HEK293 (cell line): ENCODE data around the gene THY1.

Source experiments
- EGR2 ChIP-seq: fragments of 450-650 bp; formaldehyde crosslinking; IDR thresholded peaks from 2 replicates; pipeline ENCODE4 v1.5.1; 2016; ENCODE audit warnings: low read depth, missing biosample characterization, missing genetic modification characterization
- ELK4 ChIP-seq: IDR thresholded peaks from 2 replicates; pipeline ENCODE4 v1.6.1; 2011; ENCODE audit warnings: mild to moderate bottlenecking, low read depth, low read length, borderline replicate concordance
- HOXC10 ChIP-seq: sonication (generic); formaldehyde crosslinking; IDR thresholded peaks from 2 replicates; pipeline ENCODE4 v1.8.1; 2023; ENCODE audit warnings: mild to moderate bottlenecking, missing genetic modification reagents
- INSM2 ChIP-seq: fragments of 450-650 bp; formaldehyde crosslinking; IDR thresholded peaks from 2 replicates; pipeline ENCODE4 v1.5.1; 2016; ENCODE audit warnings: missing biosample characterization, missing genetic modification characterization
- SCRT2 ChIP-seq: fragments of 450-650 bp; formaldehyde crosslinking; IDR thresholded peaks from 2 replicates; pipeline ENCODE4 v1.5.1; 2016; ENCODE audit warnings: missing biosample characterization, missing genetic modification characterization
- SP2 ChIP-seq: fragments of 450-650 bp; formaldehyde crosslinking; IDR thresholded peaks from 2 replicates; pipeline ENCODE4 v1.5.1; 2016; ENCODE audit warnings: missing biosample characterization, missing genetic modification characterization
- ZBTB10 ChIP-seq: fragments of 450-650 bp; formaldehyde crosslinking; IDR thresholded peaks from 2 replicates; pipeline ENCODE4 v1.5.1; 2016; ENCODE audit warnings: missing biosample characterization, missing genetic modification characterization
- ZBTB17 ChIP-seq: fragments of 450-650 bp; formaldehyde crosslinking; IDR thresholded peaks from 2 replicates; pipeline ENCODE4 v1.5.1; 2016; ENCODE audit warnings: missing biosample characterization, missing genetic modification characterization
- ZBTB48 ChIP-seq: fragments of 450-650 bp; formaldehyde crosslinking; IDR thresholded peaks from 2 replicates; pipeline ENCODE4 v1.5.1; 2016; ENCODE audit warnings: missing biosample characterization, missing genetic modification characterization
- ZNF10 ChIP-seq: fragments of 450-650 bp; formaldehyde crosslinking; IDR thresholded peaks from 2 replicates; pipeline ENCODE4 v1.5.1; 2017; ENCODE audit warnings: missing biosample characterization, missing genetic modification characterization
- ZNF112 ChIP-seq: fragments of 450-650 bp; formaldehyde crosslinking; IDR thresholded peaks from 2 replicates; pipeline ENCODE4 v1.5.0; 2017; ENCODE audit warnings: missing biosample characterization, missing genetic modification characterization
- ZNF133 ChIP-seq: fragments of 450-650 bp; formaldehyde crosslinking; IDR thresholded peaks from 2 replicates; pipeline ENCODE4 v1.5.1; 2016; ENCODE audit warnings: missing biosample characterization, missing genetic modification characterization
- ZNF155 ChIP-seq: fragments of 450-650 bp; formaldehyde crosslinking; IDR thresholded peaks from 2 replicates; pipeline ENCODE4 v1.5.1; 2016; ENCODE audit warnings: missing biosample characterization, missing genetic modification characterization
- ZNF169 ChIP-seq: fragments of 450-650 bp; formaldehyde crosslinking; IDR thresholded peaks from 2 replicates; pipeline ENCODE4 v1.5.1; 2016; ENCODE audit warnings: missing biosample characterization, missing genetic modification characterization
- ZNF202 ChIP-seq: fragments of 450-650 bp; formaldehyde crosslinking; IDR thresholded peaks from 2 replicates; pipeline ENCODE4 v1.5.1; 2016; ENCODE audit warnings: missing biosample characterization, missing genetic modification characterization, borderline replicate concordance
- ZNF211 ChIP-seq: fragments of 450-650 bp; formaldehyde crosslinking; IDR thresholded peaks from 2 replicates; pipeline ENCODE4 v1.5.1; 2016; ENCODE audit warnings: low read depth, missing biosample characterization, missing genetic modification characterization
- ZNF24 ChIP-seq: fragments of 450-650 bp; formaldehyde crosslinking; IDR thresholded peaks from 2 replicates; pipeline ENCODE4 v1.5.1; 2016; ENCODE audit warnings: missing biosample characterization, missing genetic modification characterization
- ZNF324 ChIP-seq: fragments of 450-650 bp; formaldehyde crosslinking; IDR thresholded peaks from 2 replicates; pipeline ENCODE4 v1.5.1; 2016; ENCODE audit warnings: missing biosample characterization, missing genetic modification characterization
- ZNF366 ChIP-seq: fragments of 450-650 bp; formaldehyde crosslinking; conservative IDR thresholded peaks from 2 replicates; pipeline ENCODE4 v1.5.1; 2016; ENCODE audit warnings: missing biosample characterization, missing genetic modification characterization
- ZNF416 ChIP-seq: fragments of 450-650 bp; formaldehyde crosslinking; IDR thresholded peaks from 2 replicates; pipeline ENCODE4 v1.5.1; 2016; ENCODE audit warnings: missing biosample characterization, missing genetic modification characterization
- ZNF426 ChIP-seq: fragments of 450-650 bp; formaldehyde crosslinking; IDR thresholded peaks from 2 replicates; pipeline ENCODE4 v1.5.1; 2017; ENCODE audit warnings: missing biosample characterization, missing genetic modification characterization, mild to moderate bottlenecking, inconsistent platforms, moderate library complexity
- ZNF48 ChIP-seq: fragments of 450-650 bp; formaldehyde crosslinking; IDR thresholded peaks from 2 replicates; pipeline ENCODE4 v1.5.1; 2016; ENCODE audit warnings: missing biosample characterization, missing genetic modification characterization
- ZNF521 ChIP-seq: fragments of 450-650 bp; formaldehyde crosslinking; IDR thresholded peaks from 2 replicates; pipeline ENCODE4 v1.5.1; 2017; ENCODE audit warnings: missing biosample characterization, mild to moderate bottlenecking, missing genetic modification characterization
- ZNF624 ChIP-seq: fragments of 450-650 bp; formaldehyde crosslinking; IDR thresholded peaks from 2 replicates; pipeline ENCODE4 v1.5.1; 2017; ENCODE audit warnings: missing biosample characterization, missing genetic modification characterization
- ZNF626 ChIP-seq: fragments of 450-650 bp; sonication (Bioruptor Pico); formaldehyde crosslinking; IDR thresholded peaks from 2 replicates; pipeline ENCODE4 v1.5.1; 2018; ENCODE audit warnings: missing biosample characterization, missing genetic modification characterization, inconsistent platforms
- ZNF654 ChIP-seq: fragments of 450-650 bp; formaldehyde crosslinking; IDR thresholded peaks from 2 replicates; pipeline ENCODE4 v1.5.1; 2016; ENCODE audit warnings: low read depth, missing biosample characterization, missing genetic modification characterization
- ZNF660 ChIP-seq: fragments of 450-650 bp; IDR thresholded peaks from 2 replicates; pipeline ENCODE4 v1.5.1; 2018; ENCODE audit warnings: missing biosample characterization, mild to moderate bottlenecking, missing genetic modification characterization
- ZNF777 ChIP-seq: fragments of 450-650 bp; formaldehyde crosslinking; IDR thresholded peaks from 2 replicates; pipeline ENCODE4 v1.5.1; 2017; ENCODE audit warnings: missing biosample characterization, missing genetic modification characterization, borderline replicate concordance
- ZSCAN18 ChIP-seq: fragments of 450-650 bp; formaldehyde crosslinking; IDR thresholded peaks from 2 replicates; pipeline ENCODE4 v1.5.1; 2016; ENCODE audit warnings: missing biosample characterization, missing genetic modification characterization
- ZSCAN30 ChIP-seq: fragments of 450-650 bp; IDR thresholded peaks from 2 replicates; pipeline ENCODE4 v1.5.1; 2018; ENCODE audit warnings: missing biosample characterization, mild to moderate bottlenecking, missing genetic modification characterization, moderate library complexity
- ZSCAN4 ChIP-seq: fragments of 450-650 bp; formaldehyde crosslinking; IDR thresholded peaks from 2 replicates; pipeline ENCODE4 v1.5.1; 2017; ENCODE audit warnings: missing biosample characterization, missing genetic modification characterization
- ZSCAN5A ChIP-seq: fragments of 450-650 bp; formaldehyde crosslinking; IDR thresholded peaks from 2 replicates; pipeline ENCODE4 v1.5.1; 2016; ENCODE audit warnings: missing biosample characterization, missing genetic modification characterization

Gene THY1

GRCh38 chr11:119373921-119374631 is 48.9 kb downstream of the THY1 start (continued):
- no peak for TF ChIP-seq ZSCAN5A (tag by site-specific recombination)
- no peak for TF ChIP-seq ZNF48 (tag by site-specific recombination)
- TF ChIP-seq ZNF324 (tag by site-specific recombination): no peak
- no peak for TF ChIP-seq ZNF416 (tag by site-specific recombination)
- TF ChIP-seq ZNF777 (tag by site-specific recombination): no peak
- TF ChIP-seq ZSCAN4 (tag by site-specific recombination): no peak
- no peak for TF ChIP-seq ZNF521 (tag by site-specific recombination)
- no peak for TF ChIP-seq ZNF24 (tag by site-specific recombination)
- TF ChIP-seq ZSCAN18: no peak
- no peak for TF ChIP-seq ZNF112
- no peak for TF ChIP-seq ELK4
- 0 out of 2 replicates have a peak, but pooled peaks have one; percentile 9 for TF ChIP-seq EGR2 (tag by site-specific recombination)
- TF ChIP-seq ZBTB48 (tag by site-specific recombination): peak; percentile 67
- TF ChIP-seq ZNF169 (tag by site-specific recombination): no peak
- no peak for TF ChIP-seq ZNF426 (tag by site-specific recombination)
- TF ChIP-seq ZNF133 (tag by site-specific recombination): no peak
- no peak for TF ChIP-seq ZNF366 (tag by site-specific recombination)
- TF ChIP-seq ZSCAN30 (tag by site-specific recombination): no peak
- TF ChIP-seq ZNF155 (tag by site-specific recombination): no peak
- 0 out of 2 replicates have a peak, but pooled peaks have one; percentile 24 for TF ChIP-seq ZNF660
- no peak for TF ChIP-seq ZBTB10 (tag by site-specific recombination)
- no peak for TF ChIP-seq ZNF202 (tag by site-specific recombination)
- TF ChIP-seq ZNF10: no peak
- no peak for TF ChIP-seq SP2 (tag by site-specific recombination)
- no peak for TF ChIP-seq HOXC10 (CRISPR knock-in tag)
- peak; percentile 88 for TF ChIP-seq ZNF654 (tag by site-specific recombination)
- peak; percentile 24; the same call in 1 of the 2 replicates for TF ChIP-seq ZBTB17
- no peak for TF ChIP-seq ZNF624
- no peak for TF ChIP-seq SCRT2 (tag by site-specific recombination)
- TF ChIP-seq ZNF626: no peak
- TF ChIP-seq ZNF211 (tag by site-specific recombination): no peak
- no peak for TF ChIP-seq INSM2 (tag by site-specific recombination)
